CD14-positive monocyte (primary cell): ENCODE data around the gene MAPK13. TPM values are rescaled to one million over a fixed set of nuclear protein-coding genes. Genes with fewer than 3 reads are reported as not detected.

Experiments used
- DNase-seq, 3 donors: peaks; one replicate each; pipeline ENCODE4 v3.0.0-alpha.2; 2011 to 2022
- H2AFZ ChIP-seq: 2 replicates; pipeline ENCODE4 v1.6.0; 2012; ENCODE audit warnings: mild to moderate bottlenecking, low read depth, low read length, inconsistent platforms; ENCODE audit not compliant: insufficient read depth, poor library complexity, severe bottlenecking
- H3K27ac ChIP-seq, 2 donors: 1 replicate in 1 of 2; 2 replicates in 1 of 2; pipeline ENCODE4 v1.5.1; 2012 to 2013; ENCODE audit warnings: low read length in 2 of 2, control low read depth in 1 of 2, inconsistent platforms in 1 of 2, low read depth in 1 of 2, mild to moderate bottlenecking in 1 of 2
- H3K27me3 ChIP-seq, 2 donors: one replicate each; pipeline versions ENCODE4 v1.6.0 to v1.6.1; 2011 to 2013; ENCODE audit warnings: low read length in 2 of 2; ENCODE audit not compliant: control insufficient read depth in 2 of 2, insufficient read depth in 2 of 2
- H3K36me3 ChIP-seq, 2 donors: replicated peaks in 1 of 2; 1 replicate in 1 of 2; 2 replicates in 1 of 2; pipeline versions ENCODE4 v1.5.1 to v1.6.1; 2012 to 2013; ENCODE audit warnings: low read length in 2 of 2, control low read depth in 1 of 2, inconsistent platforms in 1 of 2, mild to moderate bottlenecking in 1 of 2; ENCODE audit not compliant: insufficient read depth in 2 of 2, control insufficient read depth in 1 of 2
- H3K4me1 ChIP-seq, 2 donors: 1 replicate in 1 of 2; 2 replicates in 1 of 2; pipeline versions ENCODE4 v1.5.1 to v1.6.1; 2012 to 2013; ENCODE audit warnings: low read length in 2 of 2, control low read depth in 1 of 2, inconsistent platforms in 1 of 2, mild to moderate bottlenecking in 1 of 2, moderate library complexity in 1 of 2; ENCODE audit not compliant: insufficient read depth in 2 of 2, control insufficient read depth in 1 of 2
- H3K4me2 ChIP-seq: replicated peaks from 2 replicates; pipeline ENCODE3; 2012; ENCODE audit warnings: low read length, moderate library complexity, mild to moderate bottlenecking; ENCODE audit not compliant: poor library complexity, severe bottlenecking; ENCODE audit errors: extremely low read depth
- H3K4me3 ChIP-seq, 3 experiments: fragments of 200-600 bp in 1 of 3; sonication (generic) in 1 of 3; replicated peaks in 1 of 3; 1 replicate in 2 of 3; 2 replicates in 1 of 3; pipeline ENCODE4 v1.5.1; 2011 to 2013; ENCODE audit warnings: low read length in 3 of 3, mild to moderate bottlenecking in 3 of 3, control low read depth in 2 of 3, low read depth in 2 of 3, inconsistent platforms in 1 of 3, moderate library complexity in 1 of 3
- H3K79me2 ChIP-seq: 2 replicates; pipeline ENCODE4 v1.6.0; 2012; ENCODE audit warnings: mild to moderate bottlenecking, control low read depth, inconsistent platforms, low read length, moderate library complexity; ENCODE audit not compliant: insufficient read depth
- H3K9ac ChIP-seq: 2 replicates; pipeline ENCODE4 v1.6.0; 2017; ENCODE audit warnings: low read length, mild to moderate bottlenecking; ENCODE audit not compliant: insufficient read depth, poor library complexity, severe bottlenecking
- H3K9me3 ChIP-seq, 2 donors: replicated peaks in 1 of 2; 1 replicate in 1 of 2; 2 replicates in 1 of 2; pipeline versions ENCODE4 v1.5.1 to v1.6.1; 2012 to 2013; ENCODE audit warnings: low read length in 2 of 2, control low read depth in 1 of 2; ENCODE audit not compliant: control insufficient read depth in 1 of 2, insufficient read depth in 1 of 2
- H4K20me1 ChIP-seq: 2 replicates; pipeline ENCODE4 v1.6.0; 2012; ENCODE audit warnings: mild to moderate bottlenecking, low read length, control low read depth, moderate library complexity; ENCODE audit not compliant: insufficient read depth
- H3K27ac Mint-ChIP-seq, 7 donors: one replicate each; pipeline ENCODE4 v1.8.0; 2020; ENCODE audit warnings: mild to moderate bottlenecking in 7 of 7, mixed read lengths in 7 of 7, moderate library complexity in 6 of 7, inconsistent platforms in 2 of 7
- H3K27me3 Mint-ChIP-seq, 3 donors: one replicate each; pipeline ENCODE4 v1.8.0; 2021 to 2022; ENCODE audit warnings: low read depth in 3 of 3, mild to moderate bottlenecking in 3 of 3, mixed read lengths in 3 of 3, moderate library complexity in 3 of 3, inconsistent platforms in 1 of 3
- H3K36me3 Mint-ChIP-seq, 2 donors: one replicate each; pipeline ENCODE4 v1.8.0; 2020; ENCODE audit warnings: mixed read lengths in 2 of 2, inconsistent platforms in 1 of 2, mild to moderate bottlenecking in 1 of 2
- H3K4me1 Mint-ChIP-seq: one replicate; pipeline ENCODE4 v1.8.0; 2020; ENCODE audit warnings: mild to moderate bottlenecking, mixed read lengths
- H3K4me3 Mint-ChIP-seq, 2 donors: one replicate each; pipeline ENCODE4 v1.8.0; 2020; ENCODE audit warnings: mild to moderate bottlenecking in 2 of 2, mixed read lengths in 2 of 2, moderate library complexity in 1 of 2
- H3K9me3 Mint-ChIP-seq, 7 donors: one replicate each; pipeline ENCODE4 v1.8.0; 2020 to 2022; ENCODE audit warnings: mixed read lengths in 7 of 7, mild to moderate bottlenecking in 6 of 7, moderate library complexity in 6 of 7, inconsistent platforms in 2 of 7
- CTCF ChIP-seq: fragments of 200-600 bp; IDR thresholded peaks from one replicate; pipeline ENCODE4 v1.8.0; 2022; ENCODE audit warnings: antibody characterized with exemption, mild to moderate bottlenecking
- WGBS: methylation state at CpG from one replicate; pipeline ENCODE4 v1.1.5; 2013; ENCODE audit warnings: missing lambda C conversion rate; ENCODE audit not compliant: insufficient coverage; 5-methylcytosine and 5-hydroxymethylcytosine counted together
- intact Hi-C, 2 donors: fragments of 100-400 bp; cut with micrococcal nuclease; formaldehyde crosslinking; loops; one replicate each; pipeline versions ENCODE4 v1.15.0 to v1.15.1; 2023
- polyA plus RNA-seq, 3 donors: library from polyadenylated mRNA; depleted of rRNA in 1 of 3; unstranded in 2 of 3; stranded (reverse) in 1 of 3; fragments of 300-500 nt in 2 of 3; fragments of >200 nt in 1 of 3; fragmentation: Illumina TruSeq in 2 of 3; gene quantifications; 1 replicate in 2 of 3; 2 replicates in 1 of 3; pipeline ENCODE4 v1.2.3, GENCODE V29; 2012 to 2021

Gene MAPK13
- polyA plus RNA-seq, 3 donors: 0.88 to 9.8 (median 2.4) TPM

DNA sequence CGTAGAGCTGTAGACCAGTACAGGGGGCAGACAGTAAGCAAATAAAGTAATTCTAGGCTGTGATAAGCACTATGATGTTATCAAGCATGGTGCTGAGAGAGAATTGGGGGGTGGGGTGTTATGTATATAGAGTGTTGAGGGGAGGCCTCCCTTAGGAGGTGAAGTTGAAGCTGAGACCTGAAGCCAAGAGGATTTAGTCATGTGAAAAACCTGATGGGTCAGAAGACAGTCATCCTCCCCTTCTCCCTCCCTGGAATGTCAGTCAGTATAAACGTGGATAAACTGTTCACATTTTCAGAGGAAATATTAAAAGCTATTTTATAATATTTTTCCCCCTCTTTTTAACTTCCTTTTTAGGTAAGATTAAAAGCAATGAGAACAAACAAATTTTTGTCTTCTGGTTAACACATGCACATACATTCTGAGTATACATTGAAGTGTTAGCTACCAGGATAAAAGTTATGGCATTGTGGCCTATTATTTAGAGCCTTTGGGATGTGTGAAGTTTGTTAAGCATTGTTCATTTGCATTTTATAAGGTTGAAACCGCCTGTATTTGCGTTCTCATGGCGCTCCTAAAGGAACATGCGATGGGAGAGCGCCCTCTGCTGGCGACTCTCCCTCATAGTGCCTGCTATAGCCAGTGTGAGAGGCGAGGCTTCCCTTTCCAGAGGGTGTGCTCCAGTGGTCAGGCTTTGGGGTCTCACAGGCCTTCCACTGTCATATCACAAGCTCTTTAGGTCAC lies 35.4 kb upstream of the MAPK13 start:
- peaks cover 7% of the 10 kb centered on the region for H3K4me1 Mint-ChIP-seq
- TF ChIP-seq CTCF: peak; percentile 96
- H3K36me3 Mint-ChIP-seq: peaks cover 64 to 71% of the 10 kb centered on the region in 2 donors
- Histone ChIP-seq H3K9ac (no peak overlapping the region), H4K20me1 (peaks cover 90% of the 10 kb centered on the region), H2AFZ (no peak overlapping the region), H3K27ac (peak overlapping the region in 1 of 2 donors; percentile 54), H3K4me1 (no peaks in the 10 kb centered on the region), H3K36me3 (peaks cover 32 to 72% of the 10 kb centered on the region in 2 donors), H3K79me2 (peaks cover 78% of the 10 kb centered on the region), H3K9me3 (no peaks in the 10 kb centered on the region), H3K27me3 (no peaks in the 10 kb centered on the region), H3K4me3 (no peak overlapping the region), H3K4me2 (no peak overlapping the region)
- no peak overlapping the region for H3K4me3 Mint-ChIP-seq
- no peaks in the 10 kb centered on the region for H3K9me3 Mint-ChIP-seq
- H3K27me3 Mint-ChIP-seq: no peaks in the 10 kb centered on the region
- intact Hi-C loops: loop anchor here (1.0 to 2.0 kb wide), 2 partner anchors 68 kb away; partner anchors contain the start of gene MAPK14 (in 2 of the 2)
- 15% methylated on average over 8 of the region's 9 CpGs for WGBS
- peak overlapping the region; percentile 25 to 85 (median 68) for H3K27ac Mint-ChIP-seq
- peak; percentile 77 to 86 (median 79) for DNase-seq

DNA sequence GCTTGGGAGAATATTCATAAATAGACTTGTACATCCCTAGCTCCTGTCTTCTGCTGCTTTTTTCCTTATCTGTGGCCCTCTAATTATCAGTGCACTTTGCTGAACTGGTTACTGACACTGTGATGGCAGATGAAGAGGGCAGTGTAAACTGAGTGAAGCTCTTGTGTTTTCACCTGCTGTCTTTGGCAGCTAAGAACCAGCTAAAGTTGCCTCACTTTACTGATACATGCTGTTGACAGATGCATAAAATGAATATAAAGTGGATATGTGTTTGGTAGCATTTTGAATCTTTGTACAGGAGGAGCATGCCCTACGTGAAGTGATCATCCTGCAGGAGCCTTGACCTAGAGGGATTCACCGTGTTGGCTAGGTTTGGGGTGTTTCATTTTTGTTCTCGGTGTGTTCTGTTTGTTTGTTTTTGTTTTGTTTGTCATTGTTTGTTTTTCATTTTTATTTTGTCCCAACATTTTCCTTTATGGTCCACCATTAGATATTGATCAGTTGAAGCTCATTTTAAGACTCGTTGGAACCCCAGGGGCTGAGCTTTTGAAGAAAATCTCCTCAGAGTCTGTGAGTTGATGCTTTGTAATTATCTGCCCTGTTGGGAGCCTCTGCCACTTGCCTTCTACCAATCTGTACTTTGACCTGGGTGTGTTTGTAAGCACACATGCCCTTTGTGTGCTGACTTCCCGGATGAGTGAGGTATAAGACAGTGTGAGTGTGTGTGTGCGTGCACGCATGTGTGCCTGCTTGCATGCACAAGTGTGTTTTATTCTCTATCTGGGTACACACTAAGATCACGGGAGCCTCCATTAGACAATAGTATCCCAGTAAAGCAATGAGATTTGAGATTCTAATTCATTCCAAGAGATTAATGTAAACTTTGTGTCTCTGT lies 34.6 kb upstream of the MAPK13 start:
- no peak overlapping the region for H3K4me3 Mint-ChIP-seq
- Histone ChIP-seq H3K4me2 (no peak overlapping the region), H3K4me3 (no peak overlapping the region), H3K9ac (no peak overlapping the region), H4K20me1 (peaks cover 88% of the 10 kb centered on the region), H3K79me2 (peaks cover 80% of the 10 kb centered on the region), H2AFZ (no peak overlapping the region), H3K9me3 (no peaks in the 10 kb centered on the region), H3K36me3 (peaks cover 34 to 71% of the 10 kb centered on the region in 2 donors), H3K27me3 (no peaks in the 10 kb centered on the region), H3K4me1 (no peaks in the 10 kb centered on the region), H3K27ac (peak overlapping the region in 1 of 2 donors; percentile 39)
- H3K9me3 Mint-ChIP-seq: no peaks in the 10 kb centered on the region
- DNase-seq: no peak
- intact Hi-C loops: loop anchor here (1.0 to 2.0 kb wide), 2 partner anchors 68 to 69 kb away; partner anchors contain the start of gene MAPK14 (in 2 of the 2)
- H3K27ac Mint-ChIP-seq: peak overlapping the region in 6 of 7 donors; percentile 25 to 75 (median 52)
- H3K27me3 Mint-ChIP-seq: no peaks in the 10 kb centered on the region
- 100% methylated on average over 3 of the region's 8 CpGs for WGBS
- TF ChIP-seq CTCF: peak; percentile 61
- peaks cover 62 to 69% of the 10 kb centered on the region in 2 donors for H3K36me3 Mint-ChIP-seq
- peaks cover 7% of the 10 kb centered on the region for H3K4me1 Mint-ChIP-seq
